ENCODE results near the gene FCN3.
"Not testable (repeated sequence)": the region's sequence is repeated elsewhere in the genome, so short reads cannot be mapped to it uniquely, and the experiment has no call there.

The FCN3 gene

GRCh38 chr1:27392778-27393635 is 18.4 kb upstream of the FCN3 start:
- peak overlapping the region; percentile 82 to 91 for H3K4me3 Mint-ChIP-seq
- peaks cover 35% of the 10 kb centered on the region for H3K4me1 Mint-ChIP-seq
- H3K27me3 Mint-ChIP-seq, result no peaks in the 10 kb centered on the region
- DNase-seq (no peak), ATAC-seq (peak; percentile 1)
- peak overlapping the region; percentile 51 to 77 for H3K27ac Mint-ChIP-seq
- H3K9me3 Mint-ChIP-seq, result no peaks in the 10 kb centered on the region

- DNase-seq, result peak; percentile 92
- ATAC-seq, result peak; percentile 94
- peak within 1 kb of the TSS; percentile 89 to 91 for H3K4me3 Mint-ChIP-seq
- peaks cover 35% of the 10 kb centered on the region for H3K4me1 Mint-ChIP-seq
- peak within 1 kb of the TSS; percentile 84 to 91 for H3K27ac Mint-ChIP-seq
- no peaks in the 10 kb centered on the region for H3K9me3 Mint-ChIP-seq
- no peaks in the 10 kb centered on the region for H3K27me3 Mint-ChIP-seq
Observed at GRCh38 chr1:27392096-27392777, 17.6 kb upstream of the FCN3 start, which contains the start of gene GPR3. GPR3 (plus strand) TSS chr1:27392622; CDS start chr1:27393799, 1,177 bp downstream.

- Mint-ChIP-seq H3K9me3 (no peaks in the 10 kb centered on the region), H3K27me3 (no peaks in the 10 kb centered on the region), H3K4me1 (peaks cover 35% of the 10 kb centered on the region), H3K4me3 (peak overlapping the region; percentile 89 to 91), H3K27ac (peak overlapping the region; percentile 27 to 84)
- ATAC-seq (no peak), DNase-seq (peak; percentile 29 to 50)
Observed at GRCh38 chr1:27391511-27392095, 17.0 kb upstream of the FCN3 start.

- DNase-seq (peak; percentile 68 to 70), ATAC-seq (no peak)
- Mint-ChIP-seq H3K27ac (peak overlapping the region in 1 of 2 donors; percentile 28), H3K9me3 (no peaks in the 10 kb centered on the region), H3K27me3 (no peaks in the 10 kb centered on the region), H3K4me1 (peaks cover 26% of the 10 kb centered on the region), H3K4me3 (no peak overlapping the region)
Observed at GRCh38 chr1:27388337-27389005, 13.8 kb upstream of the FCN3 start.

GRCh38 chr1:27384797-27385196 is 10.2 kb upstream of the FCN3 start:
- peaks cover 24% of the 10 kb centered on the region for H3K27me3 Mint-ChIP-seq
- not testable (repeated sequence) for H3K27ac Mint-ChIP-seq, ATAC-seq, H3K4me3 Mint-ChIP-seq, H3K9me3 Mint-ChIP-seq, H3K4me1 Mint-ChIP-seq, DNase-seq

- H3K27me3 Mint-ChIP-seq, result peaks cover 24% of the 10 kb centered on the region
- H3K27ac Mint-ChIP-seq, result no peak overlapping the region
- H3K4me3 Mint-ChIP-seq, result no peak overlapping the region
- no peak for ATAC-seq
- no peaks in the 10 kb centered on the region for H3K9me3 Mint-ChIP-seq
- H3K4me1 Mint-ChIP-seq, result no peaks in the 10 kb centered on the region
- DNase-seq, result no peak
Observed at GRCh38 chr1:27383661-27384060, 9.0 kb upstream of the FCN3 start.

- Mint-ChIP-seq H3K27me3 (peaks cover 24% of the 10 kb centered on the region), H3K4me1 (no peaks in the 10 kb centered on the region), H3K4me3 (no peak within 1 kb of the TSS), H3K9me3 (no peaks in the 10 kb centered on the region), H3K27ac (no peak within 1 kb of the TSS)
- DNase-seq (no peak), ATAC-seq (peak; percentile 27)
Observed at GRCh38 chr1:27383039-27383605, 8.5 kb upstream of the FCN3 start, which contains the start of gene CD164L2. CD164L2 (minus strand) TSS chr1:27383333; CDS start chr1:27383239, 94 bp downstream.

GRCh38 chr1:27381969-27382762 is 7.5 kb upstream of the FCN3 start:
- no peak overlapping the region for H3K27ac Mint-ChIP-seq
- no peak overlapping the region for H3K4me3 Mint-ChIP-seq
- H3K27me3 Mint-ChIP-seq, result peaks cover 24% of the 10 kb centered on the region
- ATAC-seq (peak; percentile 26), DNase-seq (no peak)
- no peaks in the 10 kb centered on the region for H3K4me1 Mint-ChIP-seq
- H3K9me3 Mint-ChIP-seq, result no peaks in the 10 kb centered on the region

GRCh38 chr1:27380766-27381733 is 6.4 kb upstream of the FCN3 start:
- H3K27ac Mint-ChIP-seq, result peak overlapping the region in 1 of 2 donors; percentile 66
- DNase-seq (no peak), ATAC-seq (no peak)
- H3K4me3 Mint-ChIP-seq, result no peak overlapping the region
- no peaks in the 10 kb centered on the region for H3K4me1 Mint-ChIP-seq
- no peaks in the 10 kb centered on the region for H3K9me3 Mint-ChIP-seq
- H3K27me3 Mint-ChIP-seq, result peaks cover 24% of the 10 kb centered on the region

- H3K27me3 Mint-ChIP-seq, result peaks cover 24% of the 10 kb centered on the region
- no peaks in the 10 kb centered on the region for H3K9me3 Mint-ChIP-seq
- no peaks in the 10 kb centered on the region for H3K4me1 Mint-ChIP-seq
- no peak overlapping the region for H3K4me3 Mint-ChIP-seq
- ATAC-seq (no peak), DNase-seq (no peak)
- no peak overlapping the region for H3K27ac Mint-ChIP-seq
Observed at GRCh38 chr1:27380224-27380623, 5.6 kb upstream of the FCN3 start.

GRCh38 chr1:27379564-27380122 is 5.0 kb upstream of the FCN3 start:
- Mint-ChIP-seq H3K27me3 (peaks cover 24% of the 10 kb centered on the region), H3K4me3 (no peak overlapping the region), H3K4me1 (no peaks in the 10 kb centered on the region), H3K27ac (no peak overlapping the region), H3K9me3 (no peaks in the 10 kb centered on the region)
- ATAC-seq, result no peak
- no peak for DNase-seq

GRCh38 chr1:27377760-27378495 is 3.3 kb upstream of the FCN3 start:
- Mint-ChIP-seq H3K27me3 (peaks cover 23% of the 10 kb centered on the region), H3K9me3 (no peaks in the 10 kb centered on the region), H3K27ac (no peak overlapping the region), H3K4me3 (no peak overlapping the region), H3K4me1 (no peaks in the 10 kb centered on the region)
- DNase-seq, result no peak
- no peak for ATAC-seq
